Esophagus squamous epithelium (tissue), 4 donors: ENCODE results near the gene PHYHIPL.

Source experiments
- CTCF ChIP-seq, 6 experiments: fragments of 450-650 bp in 4 of 6; fragments of 200-600 bp in 2 of 6; sonication (generic) in 2 of 6; IDR thresholded peaks; one replicate each; pipeline ENCODE4 v1.5.1; 2016 to 2019; ENCODE audit warnings: antibody characterized with exemption in 6 of 6, mild to moderate bottlenecking in 4 of 6, moderate library complexity in 4 of 6
- POLR2A ChIP-seq, 4 donors: fragments of 450-650 bp; IDR thresholded peaks; one replicate each; pipeline ENCODE4 v1.6.1; 2017; ENCODE audit warnings: antibody characterized with exemption in 4 of 4, mild to moderate bottlenecking in 4 of 4, moderate library complexity in 3 of 4

GRCh38 chr10:59134785-59135184 lies 41.7 kb upstream of the PHYHIPL start:
- TF ChIP-seq POLR2A (IDR thresholded peaks at IDR 0.05) (no peak), CTCF (IDR thresholded peaks at IDR 0.05) (no peak)
